ENCODE data around the gene SLC29A4. TPM values are rescaled to one million over a fixed set of nuclear protein-coding genes. Genes with fewer than 3 reads are reported as not detected.

The SLC29A4 gene
- total RNA-seq, 1 donor, result 1.1 TPM

- Histone ChIP-seq H2AFZ (ENCODE audit: low read length) (no peak overlapping the region), H3K4me1 (ENCODE audit: insufficient read depth, low read length) (peaks cover 7% of the 10 kb centered on the region), H3K36me3 (ENCODE audit: insufficient read depth, low read length) (peaks cover 44% of the 10 kb centered on the region), H3K79me2 (ENCODE audit: insufficient read depth, low read length) (peaks cover 89% of the 10 kb centered on the region), H3K27me3 (ENCODE audit: insufficient read depth, low read length) (no peaks in the 10 kb centered on the region), H3K4me2 (ENCODE audit: insufficient read depth, low read length) (no peak overlapping the region), H3K9me3 (ENCODE audit: low read depth, low read length) (no peaks in the 10 kb centered on the region), H3K4me3 (ENCODE audit: insufficient read depth, low read length) (no peak overlapping the region), H3K27ac (ENCODE audit: low read depth, low read length) (no peak overlapping the region), H4K20me1 (ENCODE audit: insufficient read depth, low read length) (peaks cover 54% of the 10 kb centered on the region)
- peak; percentile 73 for DNase-seq (ENCODE audit: insufficient read length, low spot score, missing footprints)
- TF ChIP-seq, protein P1, sequence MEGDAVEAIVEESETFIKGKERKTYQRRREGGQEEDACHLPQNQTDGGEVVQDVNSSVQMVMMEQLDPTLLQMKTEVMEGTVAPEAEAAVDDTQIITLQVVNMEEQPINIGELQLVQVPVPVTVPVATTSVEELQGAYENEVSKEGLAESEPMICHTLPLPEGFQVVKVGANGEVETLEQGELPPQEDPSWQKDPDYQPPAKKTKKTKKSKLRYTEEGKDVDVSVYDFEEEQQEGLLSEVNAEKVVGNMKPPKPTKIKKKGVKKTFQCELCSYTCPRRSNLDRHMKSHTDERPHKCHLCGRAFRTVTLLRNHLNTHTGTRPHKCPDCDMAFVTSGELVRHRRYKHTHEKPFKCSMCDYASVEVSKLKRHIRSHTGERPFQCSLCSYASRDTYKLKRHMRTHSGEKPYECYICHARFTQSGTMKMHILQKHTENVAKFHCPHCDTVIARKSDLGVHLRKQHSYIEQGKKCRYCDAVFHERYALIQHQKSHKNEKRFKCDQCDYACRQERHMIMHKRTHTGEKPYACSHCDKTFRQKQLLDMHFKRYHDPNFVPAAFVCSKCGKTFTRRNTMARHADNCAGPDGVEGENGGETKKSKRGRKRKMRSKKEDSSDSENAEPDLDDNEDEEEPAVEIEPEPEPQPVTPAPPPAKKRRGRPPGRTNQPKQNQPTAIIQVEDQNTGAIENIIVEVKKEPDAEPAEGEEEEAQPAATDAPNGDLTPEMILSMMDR (IDR thresholded peaks at IDR 0.05; ENCODE audit: extremely low read depth, low read depth, low read length), result no peak
Observed at GRCh38 chr7:5351507-5352265, 68.9 kb downstream of the SLC29A4 start.

GRCh38 chr7:5352440-5353010 lies 69.8 kb downstream of the SLC29A4 start:
- H3K9me3 ChIP-seq (ENCODE audit: low read depth, low read length), result no peaks in the 10 kb centered on the region
- H4K20me1 ChIP-seq (ENCODE audit: insufficient read depth, low read length), result peaks cover 51% of the 10 kb centered on the region
- no peak overlapping the region for H2AFZ ChIP-seq (ENCODE audit: low read length)
- DNase-seq (ENCODE audit: insufficient read length, low spot score, missing footprints), result peak; percentile 73
- H3K27me3 ChIP-seq (ENCODE audit: insufficient read depth, low read length), result no peaks in the 10 kb centered on the region
- no peak overlapping the region for H3K27ac ChIP-seq (ENCODE audit: low read depth, low read length)
- H3K4me3 ChIP-seq (ENCODE audit: insufficient read depth, low read length), result no peak overlapping the region
- H3K4me1 ChIP-seq (ENCODE audit: insufficient read depth, low read length), result peaks cover 7% of the 10 kb centered on the region
- no peak overlapping the region for H3K4me2 ChIP-seq (ENCODE audit: insufficient read depth, low read length)
- peaks cover 51% of the 10 kb centered on the region for H3K36me3 ChIP-seq (ENCODE audit: insufficient read depth, low read length)
- H3K79me2 ChIP-seq (ENCODE audit: insufficient read depth, low read length), result peaks cover 93% of the 10 kb centered on the region
- TF ChIP-seq, protein P1 (IDR thresholded peaks at IDR 0.05; ENCODE audit: extremely low read depth, low read depth, low read length), result no peak

DNA sequence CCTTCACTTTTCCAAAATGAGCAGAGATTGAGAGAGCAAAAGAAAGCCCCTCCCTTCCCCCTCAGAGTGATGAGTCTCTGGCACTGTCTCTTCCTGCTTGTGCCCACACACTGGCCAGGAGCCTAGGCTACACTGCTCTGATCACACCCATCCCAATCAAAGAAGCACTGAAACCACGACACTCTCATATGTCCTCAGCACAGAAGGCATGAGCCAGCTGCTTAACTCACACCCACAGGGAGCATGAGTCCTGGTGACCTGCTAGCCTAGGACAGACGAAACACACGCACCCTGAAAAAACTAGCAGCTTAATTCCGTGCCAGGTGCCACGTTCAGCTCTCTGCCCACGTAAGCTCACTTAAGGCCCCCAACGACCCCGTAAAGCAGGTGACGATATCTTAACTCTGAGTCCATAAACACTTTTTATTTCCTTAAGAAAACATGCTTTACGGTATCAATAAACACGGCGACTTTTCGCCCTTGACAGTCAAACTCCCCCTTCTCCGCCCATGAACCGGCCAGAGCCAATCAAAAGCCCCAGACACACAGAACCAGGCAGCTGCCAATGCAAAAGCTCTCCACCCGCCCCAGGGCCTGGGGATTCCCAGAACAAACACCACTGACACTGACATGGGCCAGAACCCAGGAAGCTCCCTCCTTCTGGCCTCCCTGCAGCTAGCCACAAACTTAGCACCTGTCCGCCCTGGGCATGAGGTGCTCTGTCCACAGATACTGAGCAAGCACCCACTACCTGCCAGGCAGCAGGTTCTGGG lies 71.9 kb downstream of the SLC29A4 start:
- peak; percentile 97 for DNase-seq (ENCODE audit: insufficient read length, low spot score, missing footprints)
- Histone ChIP-seq H3K4me2 (ENCODE audit: insufficient read depth, low read length) (no peak overlapping the region), H3K79me2 (ENCODE audit: insufficient read depth, low read length) (peaks cover 96% of the 10 kb centered on the region)

More for the DNA sequence above, 71.9 kb downstream of the SLC29A4 start:
- TF ChIP-seq, protein P1 (IDR thresholded peaks at IDR 0.05; ENCODE audit: extremely low read depth, low read depth, low read length), result no peak
- H3K36me3 ChIP-seq (ENCODE audit: insufficient read depth, low read length), result peaks cover 64% of the 10 kb centered on the region
- H4K20me1 ChIP-seq (ENCODE audit: insufficient read depth, low read length), result peaks cover 55% of the 10 kb centered on the region
- H3K27me3 ChIP-seq (ENCODE audit: insufficient read depth, low read length), result no peaks in the 10 kb centered on the region
- H3K27ac ChIP-seq (ENCODE audit: low read depth, low read length), result peak overlapping the region; percentile 27
- peaks cover 7% of the 10 kb centered on the region for H3K4me1 ChIP-seq (ENCODE audit: insufficient read depth, low read length)
- H3K4me3 ChIP-seq (ENCODE audit: insufficient read depth, low read length), result no peak overlapping the region
- H3K9me3 ChIP-seq (ENCODE audit: low read depth, low read length), result no peaks in the 10 kb centered on the region
- no peak overlapping the region for H2AFZ ChIP-seq (ENCODE audit: low read length)

Other genes starting within 250 kb of the SLC29A4 start
- 10.6 and 10.9 TPM in 2 replicates for gene RBAK, start 237.1 kb upstream of the SLC29A4 start, total RNA-seq
- 63.7 and 68.4 TPM in 2 replicates for gene WIPI2, start 92.7 kb upstream of the SLC29A4 start, total RNA-seq
- 61.3 and 83.6 TPM in 2 replicates for gene TNRC18, start 140.9 kb downstream of the SLC29A4 start, total RNA-seq
- gene FBXL18, start 230.9 kb downstream of the SLC29A4 start, total RNA-seq, result 8.8 and 9.4 TPM in 2 replicates
- gene ACTB, start 247.7 kb downstream of the SLC29A4 start, total RNA-seq, result 3,672 and 4,357 TPM in 2 replicates

All from osteoblast (primary cell).